Choroid plexus epithelial cell (primary cell): ENCODE data around the gene PLCB3.

Source experiments
- DNase-seq: peaks from one replicate; pipeline ENCODE4 v3.0.0-alpha.2; 2010; ENCODE audit warnings: low read depth
- H3K4me3 ChIP-seq: 2 replicates; pipeline ENCODE4 v1.5.1; 2011; ENCODE audit warnings: low read depth, mild to moderate bottlenecking, control low read depth, low read length, moderate library complexity
- TF ChIP-seq, protein P1 (sequence below): conservative IDR thresholded peaks from 2 replicates; pipeline ENCODE4 v1.5.1; 2011; ENCODE audit warnings: low read depth, mild to moderate bottlenecking, control low read depth, inconsistent platforms, low read length, moderate library complexity

PLCB3 gene

DNA sequence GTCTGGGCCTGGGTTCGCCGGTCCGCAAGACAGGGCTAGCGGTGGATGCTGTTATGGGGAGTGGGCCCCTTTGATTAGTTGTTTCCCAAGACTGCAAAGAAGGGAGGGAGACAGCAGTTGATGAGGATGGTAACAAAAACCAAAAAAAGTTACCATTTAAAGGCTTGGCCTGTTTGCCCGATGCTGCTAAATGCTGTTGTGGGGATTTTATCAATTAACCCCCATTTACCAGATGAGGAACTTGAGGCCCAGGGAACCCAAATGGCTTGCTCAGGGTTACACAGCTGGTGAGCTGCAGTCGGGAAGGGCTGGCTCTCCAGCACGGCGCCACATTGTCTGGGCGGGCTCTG lies 28.7 kb upstream of the PLCB3 start:
- TF ChIP-seq, protein P1, sequence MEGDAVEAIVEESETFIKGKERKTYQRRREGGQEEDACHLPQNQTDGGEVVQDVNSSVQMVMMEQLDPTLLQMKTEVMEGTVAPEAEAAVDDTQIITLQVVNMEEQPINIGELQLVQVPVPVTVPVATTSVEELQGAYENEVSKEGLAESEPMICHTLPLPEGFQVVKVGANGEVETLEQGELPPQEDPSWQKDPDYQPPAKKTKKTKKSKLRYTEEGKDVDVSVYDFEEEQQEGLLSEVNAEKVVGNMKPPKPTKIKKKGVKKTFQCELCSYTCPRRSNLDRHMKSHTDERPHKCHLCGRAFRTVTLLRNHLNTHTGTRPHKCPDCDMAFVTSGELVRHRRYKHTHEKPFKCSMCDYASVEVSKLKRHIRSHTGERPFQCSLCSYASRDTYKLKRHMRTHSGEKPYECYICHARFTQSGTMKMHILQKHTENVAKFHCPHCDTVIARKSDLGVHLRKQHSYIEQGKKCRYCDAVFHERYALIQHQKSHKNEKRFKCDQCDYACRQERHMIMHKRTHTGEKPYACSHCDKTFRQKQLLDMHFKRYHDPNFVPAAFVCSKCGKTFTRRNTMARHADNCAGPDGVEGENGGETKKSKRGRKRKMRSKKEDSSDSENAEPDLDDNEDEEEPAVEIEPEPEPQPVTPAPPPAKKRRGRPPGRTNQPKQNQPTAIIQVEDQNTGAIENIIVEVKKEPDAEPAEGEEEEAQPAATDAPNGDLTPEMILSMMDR: no peak
- no peak for DNase-seq

DNA sequence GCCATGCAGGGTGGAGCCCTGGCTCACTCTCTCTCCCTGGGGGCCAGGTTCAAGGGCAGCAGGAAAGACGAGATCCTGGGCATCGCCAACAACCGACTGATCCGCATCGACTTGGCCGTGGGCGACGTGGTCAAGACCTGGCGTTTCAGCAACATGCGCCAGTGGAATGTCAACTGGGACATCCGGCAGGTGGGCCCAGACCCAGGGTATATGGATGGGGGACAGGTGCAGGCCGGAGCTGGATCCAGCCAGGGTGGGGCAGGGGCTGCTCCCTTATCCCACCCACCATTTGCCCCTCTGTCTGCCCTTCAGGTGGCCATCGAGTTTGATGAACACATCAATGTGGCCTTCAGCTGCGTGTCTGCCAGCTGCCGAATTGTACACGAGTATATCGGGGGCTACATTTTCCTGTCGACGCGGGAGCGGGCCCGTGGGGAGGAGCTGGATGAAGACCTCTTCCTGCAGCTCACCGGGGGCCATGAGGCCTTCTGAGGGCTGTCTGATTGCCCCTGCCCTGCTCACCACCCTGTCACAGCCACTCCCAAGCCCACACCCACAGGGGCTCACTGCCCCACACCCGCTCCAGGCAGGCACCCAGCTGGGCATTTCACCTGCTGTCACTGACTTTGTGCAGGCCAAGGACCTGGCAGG lies 28.2 kb upstream of the PLCB3 start:
- no peak for DNase-seq
- TF ChIP-seq, protein P1: no peak
- no peak overlapping the region for H3K4me3 ChIP-seq

More for the DNA sequence above, 28.7 kb upstream of the PLCB3 start:
- no peak overlapping the region for H3K4me3 ChIP-seq

DNA sequence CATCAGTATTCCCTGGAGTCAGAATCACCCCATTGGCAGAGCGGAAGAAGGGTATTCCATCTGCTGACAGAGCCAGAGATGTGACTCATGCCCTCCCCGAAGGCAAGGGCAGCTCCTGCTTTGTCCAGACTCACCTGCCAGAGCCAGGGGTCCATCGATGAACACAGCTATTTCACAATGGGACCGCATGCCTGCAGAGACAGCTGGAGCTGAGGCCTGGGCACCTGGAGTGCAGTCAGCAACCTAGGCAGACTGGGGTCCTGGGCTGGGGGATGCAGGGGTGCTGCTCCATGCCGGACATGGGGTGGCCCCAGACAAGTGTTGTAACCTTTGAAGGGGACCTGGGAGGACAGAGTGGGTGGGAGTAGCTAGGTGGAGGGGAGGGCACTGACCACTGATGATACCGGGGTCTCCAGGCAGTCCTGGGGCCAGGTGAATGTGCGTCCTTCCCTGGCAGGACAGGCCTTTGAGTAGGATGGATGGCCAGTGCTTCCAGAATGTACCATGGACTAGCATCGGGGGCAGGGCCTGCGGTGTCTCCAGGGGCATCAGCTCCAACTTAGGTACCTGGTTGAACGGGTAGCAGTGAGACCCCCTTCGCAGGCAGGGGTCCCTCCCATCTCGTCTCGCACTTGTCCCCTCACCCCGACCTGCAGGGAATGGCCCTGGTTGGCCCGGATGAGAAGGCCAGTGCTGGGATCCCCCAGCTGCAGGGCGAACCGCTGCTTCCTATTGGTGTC lies 27.0 kb upstream of the PLCB3 start:
- no peak for DNase-seq
- no peak overlapping the region for H3K4me3 ChIP-seq
- TF ChIP-seq, protein P1: no peak

DNA sequence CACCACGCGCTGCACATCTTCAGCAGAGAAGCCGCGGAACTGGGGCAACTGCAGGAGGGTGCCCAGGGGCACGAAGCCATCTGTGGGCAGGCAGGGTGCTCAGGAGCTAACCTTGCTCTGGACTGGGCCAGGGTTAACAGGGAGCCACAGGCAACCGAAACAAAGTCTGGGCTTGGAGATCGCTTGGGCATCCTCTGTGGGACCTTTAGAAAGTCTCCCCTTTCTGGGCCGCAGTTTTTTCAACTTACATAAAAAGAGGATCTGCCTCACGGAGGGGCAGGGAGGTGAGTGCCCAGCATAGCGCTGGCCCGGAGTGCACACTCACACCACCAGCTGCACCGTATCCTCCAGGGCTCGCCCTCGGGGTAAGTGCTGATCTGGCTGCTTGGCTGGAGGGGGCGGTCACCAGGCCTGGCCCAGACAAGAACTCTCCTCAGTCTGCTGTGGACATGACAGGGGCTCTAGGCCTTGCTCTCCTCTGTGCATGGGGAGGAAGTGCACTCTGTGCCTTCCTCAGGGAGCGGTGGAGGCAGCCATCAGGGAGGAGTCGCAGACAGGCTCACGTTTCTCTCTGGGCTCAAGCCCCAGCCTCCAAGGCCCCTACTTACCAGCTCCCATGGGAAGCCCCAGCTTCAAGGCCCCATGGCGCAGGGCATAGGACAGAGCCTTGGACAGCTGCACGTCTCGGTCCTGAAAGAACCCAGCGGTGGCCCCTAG lies 26.3 kb upstream of the PLCB3 start:
- no peak for DNase-seq
- TF ChIP-seq, protein P1: no peak
- peak overlapping the region; percentile 87 for H3K4me3 ChIP-seq

DNA sequence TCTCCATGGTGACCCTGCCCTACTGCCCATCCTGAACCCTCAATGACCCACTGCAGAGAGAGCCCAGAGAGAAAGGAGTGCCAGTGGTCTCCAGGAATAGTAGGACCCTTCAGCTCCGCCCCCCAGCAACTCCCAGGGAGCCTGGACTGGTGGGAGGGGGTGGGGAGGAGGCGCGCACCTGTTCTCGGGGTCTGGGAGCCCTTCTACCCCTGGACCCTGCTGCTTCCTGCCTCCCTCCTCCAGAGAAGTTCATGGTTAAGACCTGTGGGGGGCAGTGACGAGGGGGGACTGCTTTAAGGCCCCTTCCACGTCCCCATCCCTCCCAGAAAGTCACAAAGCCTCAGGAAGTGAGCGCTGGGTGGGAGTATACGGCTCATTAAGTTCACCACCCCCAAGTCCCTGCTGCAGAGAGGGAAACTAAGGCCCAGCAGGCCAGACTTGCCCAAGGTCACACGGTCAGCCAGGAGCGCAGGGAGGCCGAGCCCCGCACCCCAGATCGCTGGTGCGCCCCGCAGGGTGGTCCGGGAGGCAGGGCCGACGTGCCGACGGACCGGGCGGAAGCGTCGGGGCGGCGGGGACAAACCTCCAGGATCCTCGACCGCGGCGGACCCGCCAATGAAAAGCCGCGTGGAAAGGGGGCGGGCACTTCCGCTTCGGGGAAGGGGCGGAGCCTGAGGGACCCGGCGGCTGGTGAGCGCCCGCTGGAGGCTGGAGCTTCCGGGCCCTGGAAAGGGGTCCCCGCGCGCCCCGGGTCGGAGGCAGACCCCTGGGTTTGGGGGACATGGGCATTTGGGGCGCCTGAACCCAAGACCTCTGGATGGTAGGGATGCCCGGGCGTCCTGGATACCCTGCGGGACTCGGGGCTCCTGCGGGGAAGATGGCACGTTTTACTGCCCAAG lies 25.5 kb upstream of the PLCB3 start, which contains the start of the genes NUDT22 and TRPT1:
TSS of gene NUDT22 (plus strand) at position 667 of the 899 bp plus-strand sequence. CDS start 379 bp downstream, outside the sequence.
TSS of gene TRPT1 (minus strand) at position 579 of the 899 bp plus-strand sequence. CDS start at position 253, 326 bp downstream.
- DNase-seq: peak; percentile 80
- H3K4me3 ChIP-seq: peak within 1 kb of the TSS; percentile 87
- TF ChIP-seq, protein P1: peak; percentile 45

DNA sequence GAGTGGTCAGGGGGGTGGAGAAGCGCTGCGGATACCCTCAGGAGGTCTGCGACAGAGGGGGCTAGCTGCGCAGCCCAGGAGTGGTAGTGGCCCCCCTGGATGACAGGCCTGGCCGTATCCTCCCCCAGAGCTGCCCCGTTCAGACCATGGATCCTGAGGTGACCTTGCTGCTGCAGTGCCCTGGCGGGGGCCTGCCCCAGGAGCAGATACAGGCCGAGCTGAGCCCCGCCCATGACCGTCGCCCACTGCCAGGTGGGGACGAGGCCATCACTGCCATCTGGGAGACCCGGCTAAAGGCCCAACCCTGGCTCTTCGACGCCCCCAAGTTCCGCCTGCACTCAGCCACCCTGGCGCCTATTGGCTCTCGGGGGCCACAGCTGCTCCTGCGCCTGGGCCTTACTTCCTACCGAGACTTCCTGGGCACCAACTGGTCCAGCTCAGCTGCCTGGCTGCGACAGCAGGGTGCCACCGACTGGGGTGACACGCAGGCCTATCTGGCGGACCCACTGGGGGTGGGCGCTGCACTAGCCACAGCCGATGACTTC lies 24.8 kb upstream of the PLCB3 start:
- peak overlapping the region; percentile 87 for H3K4me3 ChIP-seq
- DNase-seq: no peak
- TF ChIP-seq, protein P1: no peak
